Panc1 (cell line): ENCODE results near the gene PPP1R15B.

ENCODE experiments used
- CTCF ChIP-seq: fragments of 450-650 bp; IDR thresholded peaks from 2 replicates; pipeline ENCODE4 v1.5.1; 2017; ENCODE audit warnings: mild to moderate bottlenecking
- POLR2AphosphoS5 ChIP-seq: IDR thresholded peaks from 2 replicates; pipeline ENCODE4 v1.6.1; 2012; ENCODE audit warnings: mild to moderate bottlenecking, low read depth, low read length, moderate library complexity
- SIN3A ChIP-seq: IDR thresholded peaks from 2 replicates; pipeline ENCODE4 v1.6.1; 2012; ENCODE audit warnings: low read depth, mild to moderate bottlenecking, low read length, moderate library complexity, borderline replicate concordance; ENCODE audit not compliant: insufficient read depth
- TCF7L2 ChIP-seq: IDR thresholded peaks from 2 replicates; pipeline ENCODE4 v1.6.1; 2011; ENCODE audit warnings: mild to moderate bottlenecking, low read depth, low read length, inconsistent platforms
- TF ChIP-seq, protein P1 (sequence below), 2 experiments: IDR thresholded peaks; 2 replicates each; pipeline ENCODE4 v1.6.1; 2011 to 2012; ENCODE audit warnings: low read depth in 2 of 2, control low read depth in 1 of 2, low read length in 1 of 2, mild to moderate bottlenecking in 1 of 2, moderate library complexity in 1 of 2; ENCODE audit not compliant: insufficient read depth in 1 of 2

GRCh38 chr1:204437796-204438570 lies 26.4 kb upstream of the PPP1R15B start:
- no peak for TF ChIP-seq CTCF
- TF ChIP-seq TCF7L2 = no peak
- TF ChIP-seq, protein P1, sequence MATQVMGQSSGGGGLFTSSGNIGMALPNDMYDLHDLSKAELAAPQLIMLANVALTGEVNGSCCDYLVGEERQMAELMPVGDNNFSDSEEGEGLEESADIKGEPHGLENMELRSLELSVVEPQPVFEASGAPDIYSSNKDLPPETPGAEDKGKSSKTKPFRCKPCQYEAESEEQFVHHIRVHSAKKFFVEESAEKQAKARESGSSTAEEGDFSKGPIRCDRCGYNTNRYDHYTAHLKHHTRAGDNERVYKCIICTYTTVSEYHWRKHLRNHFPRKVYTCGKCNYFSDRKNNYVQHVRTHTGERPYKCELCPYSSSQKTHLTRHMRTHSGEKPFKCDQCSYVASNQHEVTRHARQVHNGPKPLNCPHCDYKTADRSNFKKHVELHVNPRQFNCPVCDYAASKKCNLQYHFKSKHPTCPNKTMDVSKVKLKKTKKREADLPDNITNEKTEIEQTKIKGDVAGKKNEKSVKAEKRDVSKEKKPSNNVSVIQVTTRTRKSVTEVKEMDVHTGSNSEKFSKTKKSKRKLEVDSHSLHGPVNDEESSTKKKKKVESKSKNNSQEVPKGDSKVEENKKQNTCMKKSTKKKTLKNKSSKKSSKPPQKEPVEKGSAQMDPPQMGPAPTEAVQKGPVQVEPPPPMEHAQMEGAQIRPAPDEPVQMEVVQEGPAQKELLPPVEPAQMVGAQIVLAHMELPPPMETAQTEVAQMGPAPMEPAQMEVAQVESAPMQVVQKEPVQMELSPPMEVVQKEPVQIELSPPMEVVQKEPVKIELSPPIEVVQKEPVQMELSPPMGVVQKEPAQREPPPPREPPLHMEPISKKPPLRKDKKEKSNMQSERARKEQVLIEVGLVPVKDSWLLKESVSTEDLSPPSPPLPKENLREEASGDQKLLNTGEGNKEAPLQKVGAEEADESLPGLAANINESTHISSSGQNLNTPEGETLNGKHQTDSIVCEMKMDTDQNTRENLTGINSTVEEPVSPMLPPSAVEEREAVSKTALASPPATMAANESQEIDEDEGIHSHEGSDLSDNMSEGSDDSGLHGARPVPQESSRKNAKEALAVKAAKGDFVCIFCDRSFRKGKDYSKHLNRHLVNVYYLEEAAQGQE (IDR thresholded peaks at IDR 0.05; ENCODE audit: insufficient read depth in 1 of 2, low read depth in 2 of 2, low read length in 1 of 2) = no peak
- no peak for TF ChIP-seq POLR2AphosphoS5
- no peak for TF ChIP-seq SIN3A
